CD4-positive, alpha-beta memory T cell (primary cell): Measurements from ENCODE around the gene CAMTA1. TPM values are rescaled to one million over a fixed set of nuclear protein-coding genes. Genes with fewer than 3 reads are reported as not detected.

ENCODE experiments used
- CTCF ChIA-PET: fragments of 350-600 bp; sonication (Branson Sonifier 250); formaldehyde crosslinking; loops from one replicate; lab custom pipeline; 2021; ENCODE audit warnings: inconsistent platforms; ENCODE audit not compliant: partially characterized antibody; lab: Charles Lee
- POLR2A ChIA-PET: fragments of 350-600 bp; sonication (Branson Sonifier 250); formaldehyde crosslinking; loops from one replicate; lab custom pipeline; 2021; ENCODE audit not compliant: partially characterized antibody; lab: Charles Lee
- DNase-seq, 5 donors: peaks; one replicate each; pipeline versions ENCODE4 v3.0.0 to v3.0.0-alpha.2; 2020 to 2022; ENCODE audit warnings: mixed read lengths in 1 of 5
- H3K27ac ChIP-seq: one replicate; pipeline ENCODE4 v1.7.0; 2013; ENCODE audit warnings: low read depth, low read length
- H3K27me3 ChIP-seq: 2 replicates; pipeline ENCODE4 v1.7.0; 2013; ENCODE audit warnings: mild to moderate bottlenecking, low read length, moderate library complexity; ENCODE audit not compliant: insufficient read depth
- H3K36me3 ChIP-seq: 2 replicates; pipeline ENCODE4 v1.7.0; 2013; ENCODE audit warnings: mild to moderate bottlenecking, low read length, moderate library complexity; ENCODE audit not compliant: insufficient read depth
- H3K4me1 ChIP-seq: 2 replicates; pipeline ENCODE4 v1.7.0; 2013; ENCODE audit warnings: mild to moderate bottlenecking, low read length, moderate library complexity; ENCODE audit not compliant: insufficient read depth
- H3K4me3 ChIP-seq, 2 donors: one replicate each; pipeline ENCODE4 v1.7.0; 2013; ENCODE audit warnings: low read length in 2 of 2, mild to moderate bottlenecking in 1 of 2
- H3K9me3 ChIP-seq, 2 donors: one replicate each; pipeline ENCODE4 v1.7.0; 2013; ENCODE audit warnings: low read length in 2 of 2, control low read depth in 1 of 2; ENCODE audit not compliant: control insufficient read depth in 1 of 2
- H3K27ac Mint-ChIP-seq, 7 donors: one replicate each; pipeline ENCODE4 v1.8.0; 2020 to 2021; ENCODE audit warnings: mixed read lengths in 7 of 7, mild to moderate bottlenecking in 6 of 7, inconsistent platforms in 3 of 7, moderate library complexity in 3 of 7
- H3K27me3 Mint-ChIP-seq, 2 donors: one replicate each; pipeline ENCODE4 v1.8.0; 2020 to 2021; ENCODE audit warnings: mixed read lengths in 2 of 2
- H3K36me3 Mint-ChIP-seq, 2 donors: one replicate each; pipeline ENCODE4 v1.8.0; 2020 to 2021; ENCODE audit warnings: mixed read lengths in 2 of 2, inconsistent platforms in 1 of 2, mild to moderate bottlenecking in 1 of 2
- H3K4me1 Mint-ChIP-seq, 4 donors: one replicate each; pipeline ENCODE4 v1.8.0; 2020 to 2021; ENCODE audit warnings: mixed read lengths in 4 of 4, mild to moderate bottlenecking in 1 of 4
- H3K4me3 Mint-ChIP-seq, 8 donors: one replicate each; pipeline ENCODE4 v1.8.0; 2020 to 2021; ENCODE audit warnings: mixed read lengths in 8 of 8, mild to moderate bottlenecking in 7 of 8, moderate library complexity in 6 of 8, inconsistent platforms in 3 of 8
- H3K9me3 Mint-ChIP-seq, 8 donors: one replicate each; pipeline ENCODE4 v1.8.0; 2020 to 2021; ENCODE audit warnings: mixed read lengths in 8 of 8, mild to moderate bottlenecking in 5 of 8, inconsistent platforms in 3 of 8, moderate library complexity in 1 of 8
- intact Hi-C: fragments of 100-400 bp; cut with micrococcal nuclease; formaldehyde crosslinking; loops from one replicate; pipeline ENCODE4 v1.15.1; 2023
- polyA plus RNA-seq, 2 donors: library from polyadenylated mRNA; unstranded; fragments of 300-500 nt; fragmentation: Illumina TruSeq; gene quantifications; one replicate each; pipeline ENCODE4 v1.2.3, GENCODE V29; 2021
- total RNA-seq, 2 experiments: library from RNA; stranded (reverse); gene quantifications; one replicate each; pipeline ENCODE4 v1.2.3, GENCODE V29; 2021

The CAMTA1 gene
- total and polyA plus RNA-seq, 4 experiments from 2014 or later: 39.1 to 118 (median 59.9) TPM

DNA sequence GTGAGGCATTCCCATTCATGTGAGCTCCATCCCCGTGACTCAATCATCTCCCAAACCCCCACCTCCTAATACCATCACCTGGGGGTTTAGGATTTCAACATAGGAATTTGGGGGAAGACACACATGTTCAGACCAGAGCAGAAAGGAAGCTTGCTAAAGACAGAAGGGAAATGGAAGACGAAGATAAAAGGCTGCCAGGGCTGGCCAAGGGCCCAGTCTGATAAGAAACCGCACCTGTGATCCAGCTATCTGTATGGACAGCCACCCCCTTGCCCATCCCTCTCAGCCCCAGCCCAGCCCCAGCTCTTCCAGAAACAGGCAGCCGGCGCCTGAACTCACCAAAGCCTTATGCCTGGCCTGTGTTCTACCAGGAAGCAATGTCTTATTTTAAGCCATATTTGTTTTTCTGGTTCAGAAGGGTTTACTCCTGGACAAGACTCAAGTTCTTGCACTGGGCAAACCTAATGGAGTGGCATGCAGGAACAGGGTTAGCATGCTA is 787.4 kb downstream of the CAMTA1 start:
- DNase-seq: no peak
- no peaks in the 10 kb centered on the region for H3K27me3 ChIP-seq
- no peak overlapping the region for H3K27ac Mint-ChIP-seq
- ChIA-PET CTCF (no interaction called here), POLR2A (no interaction called here)
- no peaks in the 10 kb centered on the region for H3K9me3 ChIP-seq
- H3K27ac ChIP-seq: no peak overlapping the region
- no peaks in the 10 kb centered on the region for H3K36me3 ChIP-seq
- H3K4me3 Mint-ChIP-seq: no peak overlapping the region
- no peaks in the 10 kb centered on the region for H3K9me3 Mint-ChIP-seq
- intact Hi-C loops: no loop called here
- H3K27me3 Mint-ChIP-seq: peaks cover 0 to 7% of the 10 kb centered on the region in 2 donors
- H3K4me3 ChIP-seq: no peak overlapping the region
- no peaks in the 10 kb centered on the region for H3K4me1 Mint-ChIP-seq
- no peaks in the 10 kb centered on the region for H3K4me1 ChIP-seq
- no peaks in the 10 kb centered on the region for H3K36me3 Mint-ChIP-seq

DNA sequence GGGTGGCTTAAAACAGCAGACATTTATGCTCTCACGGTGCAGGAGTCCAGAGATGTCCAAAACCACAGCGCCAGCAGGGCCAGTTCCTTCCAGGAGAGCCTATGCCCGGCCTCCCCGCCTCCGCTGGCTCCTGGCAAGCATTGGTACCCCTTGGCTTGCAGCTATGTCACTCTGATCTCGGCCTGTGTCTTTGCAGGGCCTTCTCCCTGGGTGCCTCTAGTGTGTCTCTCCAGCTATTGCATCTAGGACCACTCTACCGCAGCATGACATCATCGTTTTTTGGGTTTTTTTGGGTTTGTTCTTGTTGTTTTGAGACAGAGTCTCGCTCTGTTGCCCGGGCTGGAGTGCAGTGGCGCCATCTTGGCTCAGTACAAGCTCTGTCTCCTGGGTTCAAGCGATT is 788.2 kb downstream of the CAMTA1 start:
- Mint-ChIP-seq H3K4me3 (no peak overlapping the region), H3K36me3 (no peaks in the 10 kb centered on the region), H3K4me1 (no peaks in the 10 kb centered on the region), H3K27ac (no peak overlapping the region), H3K27me3 (peaks cover 0 to 7% of the 10 kb centered on the region in 2 donors), H3K9me3 (no peaks in the 10 kb centered on the region)
- Histone ChIP-seq H3K9me3 (no peaks in the 10 kb centered on the region), H3K36me3 (no peaks in the 10 kb centered on the region), H3K4me3 (no peak overlapping the region), H3K27ac (no peak overlapping the region), H3K4me1 (no peaks in the 10 kb centered on the region), H3K27me3 (no peaks in the 10 kb centered on the region)
- CTCF ChIA-PET: no interaction called here
- DNase-seq: no peak
- intact Hi-C loops: no loop called here
- POLR2A ChIA-PET: no interaction called here

DNA sequence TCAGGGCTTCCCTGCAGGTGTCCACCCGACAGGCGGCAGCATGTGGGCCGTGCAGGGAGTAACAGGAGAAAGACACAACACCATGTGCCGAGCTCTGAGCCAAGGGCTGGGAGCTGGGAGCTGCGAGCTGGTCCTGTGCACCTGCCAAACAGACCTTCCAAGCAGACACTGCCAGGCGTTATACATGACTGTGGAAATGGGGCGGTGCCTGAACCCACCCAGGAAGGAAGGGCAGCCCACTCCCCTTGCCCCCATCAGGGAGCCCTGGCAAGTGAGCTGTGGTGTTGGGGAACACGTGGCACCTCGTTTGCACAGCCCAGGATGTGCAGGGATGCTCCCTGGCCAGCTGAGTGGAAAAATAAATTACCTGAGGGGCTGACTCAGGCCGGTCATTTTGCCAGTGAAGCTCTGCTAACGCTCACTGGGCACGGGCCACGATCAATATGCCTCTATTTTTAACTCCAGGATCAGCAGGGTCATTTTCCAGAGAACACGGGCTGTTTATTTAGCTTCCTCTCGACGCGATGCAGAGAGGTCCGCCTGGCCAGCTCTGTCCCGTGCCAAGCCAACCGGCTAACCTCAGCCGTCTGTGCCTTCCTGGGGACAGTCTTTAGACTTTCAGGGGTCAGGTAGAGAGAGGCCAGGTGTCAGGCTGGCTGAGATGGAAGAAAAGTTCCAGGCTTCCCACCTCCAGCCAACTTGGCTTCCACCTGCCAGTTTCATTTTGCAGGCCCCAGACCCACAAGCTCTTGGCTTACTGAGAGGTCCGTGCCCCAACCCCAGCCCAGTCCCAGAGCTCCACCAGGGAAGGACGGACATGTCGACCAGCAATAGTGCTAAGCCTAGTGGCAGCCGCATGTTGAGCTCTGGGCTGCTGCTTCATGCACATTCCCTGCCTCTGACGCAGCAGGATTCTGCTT is 789.1 kb downstream of the CAMTA1 start:
- no peak for DNase-seq
- H3K4me3 Mint-ChIP-seq: no peak overlapping the region
- H3K9me3 Mint-ChIP-seq: no peaks in the 10 kb centered on the region
- no peaks in the 10 kb centered on the region for H3K4me1 Mint-ChIP-seq
- Histone ChIP-seq H3K27me3 (no peaks in the 10 kb centered on the region), H3K9me3 (no peaks in the 10 kb centered on the region), H3K36me3 (no peaks in the 10 kb centered on the region), H3K27ac (no peak overlapping the region), H3K4me1 (no peaks in the 10 kb centered on the region), H3K4me3 (no peak overlapping the region)
- peaks cover 0 to 12% of the 10 kb centered on the region in 2 donors for H3K27me3 Mint-ChIP-seq
- no peak overlapping the region for H3K27ac Mint-ChIP-seq
- intact Hi-C loops: no loop called here
- CTCF ChIA-PET: no interaction called here
- POLR2A ChIA-PET: no interaction called here
- H3K36me3 Mint-ChIP-seq: no peaks in the 10 kb centered on the region

DNA sequence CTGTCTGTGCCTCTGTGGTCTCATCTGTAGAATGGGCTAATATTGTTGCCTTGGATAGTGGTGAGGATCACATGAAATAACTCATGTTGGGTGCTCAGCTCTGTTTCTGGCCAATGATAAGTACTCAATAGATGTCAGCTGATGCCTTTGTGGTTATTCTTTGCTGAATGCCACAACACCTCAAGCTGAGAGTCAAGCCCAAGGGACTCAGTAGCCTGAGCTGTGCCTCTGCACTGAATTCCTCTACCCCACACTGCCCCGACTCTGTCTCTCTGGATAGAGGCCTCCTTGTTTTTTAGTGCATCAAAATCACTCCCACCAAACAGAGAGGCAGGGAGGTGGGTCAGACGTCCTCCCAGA is 789.8 kb downstream of the CAMTA1 start:
- H3K9me3 Mint-ChIP-seq: no peaks in the 10 kb centered on the region
- no peaks in the 10 kb centered on the region for H3K4me1 ChIP-seq
- peaks cover 0 to 12% of the 10 kb centered on the region in 2 donors for H3K27me3 Mint-ChIP-seq
- intact Hi-C loops: no loop called here
- H3K4me1 Mint-ChIP-seq: no peaks in the 10 kb centered on the region
- H3K9me3 ChIP-seq: no peaks in the 10 kb centered on the region
- no peaks in the 10 kb centered on the region for H3K36me3 Mint-ChIP-seq
- H3K4me3 Mint-ChIP-seq: no peak overlapping the region
- H3K27ac Mint-ChIP-seq: no peak overlapping the region
- H3K27ac ChIP-seq: no peak overlapping the region
- POLR2A ChIA-PET: no interaction called here
- no peaks in the 10 kb centered on the region for H3K27me3 ChIP-seq
- no peak overlapping the region for H3K4me3 ChIP-seq
- DNase-seq: no peak
- CTCF ChIA-PET: no interaction called here
- no peaks in the 10 kb centered on the region for H3K36me3 ChIP-seq

DNA sequence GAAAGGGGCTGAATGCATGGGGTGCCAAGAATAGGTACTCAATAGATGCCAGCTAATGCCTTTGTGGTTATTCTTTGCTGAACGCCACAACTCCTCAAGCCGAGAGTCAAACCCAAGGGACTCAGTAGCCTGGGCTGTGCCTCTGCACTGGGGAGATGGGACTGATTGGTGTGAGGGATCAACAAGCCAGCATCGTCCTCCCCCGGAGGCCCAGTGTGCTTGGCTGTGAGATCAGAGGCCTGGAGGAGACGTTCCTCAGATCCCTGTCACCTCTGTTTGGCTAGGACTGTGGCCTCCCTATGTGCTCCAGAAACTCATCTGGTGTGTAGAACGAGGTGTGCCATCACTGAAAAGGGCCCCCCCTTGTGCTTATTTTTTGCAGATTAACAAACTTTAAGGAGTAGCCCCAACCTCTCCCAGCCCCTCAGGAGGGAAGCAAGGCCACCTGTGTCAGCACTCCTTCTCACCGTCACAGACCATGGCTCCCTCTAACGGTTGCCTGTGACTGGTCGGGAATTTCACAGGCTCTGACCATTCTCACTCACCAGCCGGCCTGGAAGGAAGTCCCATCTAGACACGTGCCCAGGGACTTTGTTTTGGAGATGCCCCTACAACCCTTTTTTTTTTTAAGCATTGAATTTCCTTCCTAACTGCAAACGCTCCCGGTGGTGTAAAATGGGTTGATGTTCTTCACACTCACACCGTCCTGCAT is 791.8 kb downstream of the CAMTA1 start:
- CTCF ChIA-PET: no interaction called here
- DNase-seq: no peak
- Histone ChIP-seq H3K4me3 (no peak overlapping the region), H3K27me3 (no peaks in the 10 kb centered on the region), H3K4me1 (no peaks in the 10 kb centered on the region), H3K9me3 (no peaks in the 10 kb centered on the region), H3K27ac (no peak overlapping the region), H3K36me3 (no peaks in the 10 kb centered on the region)
- no peaks in the 10 kb centered on the region for H3K4me1 Mint-ChIP-seq
- H3K4me3 Mint-ChIP-seq: no peak overlapping the region
- H3K27me3 Mint-ChIP-seq: peaks cover 2 to 12% of the 10 kb centered on the region in 2 donors
- POLR2A ChIA-PET: no interaction called here
- H3K27ac Mint-ChIP-seq: no peak overlapping the region
- no peaks in the 10 kb centered on the region for H3K9me3 Mint-ChIP-seq
- intact Hi-C loops: no loop called here
- no peaks in the 10 kb centered on the region for H3K36me3 Mint-ChIP-seq

DNA sequence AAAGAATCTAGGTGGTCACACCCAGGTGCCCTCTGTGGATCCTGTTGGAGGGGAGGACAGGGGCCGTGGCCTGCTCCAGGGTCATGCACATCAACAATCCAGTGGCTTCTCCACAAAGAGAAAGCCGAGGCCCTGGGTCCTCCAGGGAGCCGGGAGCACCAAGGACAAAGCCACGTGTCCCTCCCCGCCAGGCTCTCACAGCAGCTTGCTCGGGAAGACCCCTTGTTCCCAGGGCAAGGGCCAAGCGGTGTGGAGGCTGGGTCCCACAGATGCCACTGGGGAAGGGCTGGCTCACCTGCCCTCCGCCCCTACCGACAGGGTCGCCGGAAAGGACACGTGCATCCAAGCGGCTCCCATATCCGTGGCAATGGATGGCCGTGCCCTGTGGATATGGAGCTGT is 793.0 kb downstream of the CAMTA1 start:
- Histone ChIP-seq H3K27me3 (no peaks in the 10 kb centered on the region), H3K27ac (no peak overlapping the region), H3K36me3 (no peaks in the 10 kb centered on the region), H3K4me3 (no peak overlapping the region), H3K9me3 (no peaks in the 10 kb centered on the region), H3K4me1 (no peaks in the 10 kb centered on the region)
- no peak overlapping the region for H3K4me3 Mint-ChIP-seq
- no peaks in the 10 kb centered on the region for H3K9me3 Mint-ChIP-seq
- no peak for DNase-seq
- H3K27me3 Mint-ChIP-seq: peaks cover 2 to 10% of the 10 kb centered on the region in 2 donors
- H3K36me3 Mint-ChIP-seq: no peaks in the 10 kb centered on the region
- POLR2A ChIA-PET: no interaction called here
- CTCF ChIA-PET: no interaction called here
- H3K27ac Mint-ChIP-seq: no peak overlapping the region
- intact Hi-C loops: no loop called here
- no peaks in the 10 kb centered on the region for H3K4me1 Mint-ChIP-seq

DNA sequence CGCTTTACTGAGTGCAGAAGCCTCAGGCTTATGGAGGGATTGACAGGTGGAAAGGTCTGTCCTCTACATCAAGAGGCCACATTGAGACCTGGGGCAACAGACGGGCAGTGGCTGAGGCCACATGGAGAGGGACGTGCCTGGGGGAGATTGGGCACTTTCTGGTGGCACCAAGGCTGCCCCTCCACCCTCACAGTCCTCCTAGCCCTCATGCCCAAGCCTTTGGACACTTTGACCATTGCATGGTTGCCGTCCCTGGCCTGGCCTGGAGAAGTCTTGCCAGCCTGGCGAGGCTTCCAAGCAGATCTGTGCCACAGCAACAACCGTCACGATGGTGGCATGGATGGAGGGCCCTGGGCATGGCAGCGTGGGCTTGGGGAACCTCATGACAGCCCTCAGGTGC is 793.8 kb downstream of the CAMTA1 start:
- H3K27me3 Mint-ChIP-seq: peaks cover 2 to 13% of the 10 kb centered on the region in 2 donors
- H3K27ac Mint-ChIP-seq: no peak overlapping the region
- POLR2A ChIA-PET: no interaction called here
- DNase-seq: no peak
- no peaks in the 10 kb centered on the region for H3K9me3 ChIP-seq
- H3K4me1 Mint-ChIP-seq: no peaks in the 10 kb centered on the region
- no peak overlapping the region for H3K27ac ChIP-seq
- no peaks in the 10 kb centered on the region for H3K36me3 ChIP-seq
- intact Hi-C loops: no loop called here
- H3K9me3 Mint-ChIP-seq: no peaks in the 10 kb centered on the region
- no peak overlapping the region for H3K4me3 Mint-ChIP-seq
- H3K4me3 ChIP-seq: no peak overlapping the region
- no peaks in the 10 kb centered on the region for H3K36me3 Mint-ChIP-seq
- CTCF ChIA-PET: no interaction called here
- no peaks in the 10 kb centered on the region for H3K4me1 ChIP-seq
- H3K27me3 ChIP-seq: no peaks in the 10 kb centered on the region
